AG10803 (cell line): ENCODE data around the gene LDHA.

Source experiments
- DNase-seq: peaks from one replicate; pipeline ENCODE4 v3.0.0; 2010; ENCODE audit warnings: low read depth
- H3K4me3 ChIP-seq: 2 replicates; pipeline ENCODE4 v1.5.1; 2011; ENCODE audit warnings: mild to moderate bottlenecking, low read length, control low read depth
- CTCF ChIP-seq: conservative IDR thresholded peaks from 2 replicates; pipeline ENCODE4 v1.5.1; 2011; ENCODE audit warnings: mild to moderate bottlenecking, low read length, control low read depth, inconsistent platforms

LDHA gene

GRCh38 chr11:18438691-18439090, 44.3 kb downstream of the LDHA start:
- DNase-seq, result no peak
- no peak overlapping the region for H3K4me3 ChIP-seq
- TF ChIP-seq CTCF, result no peak

- no peak for DNase-seq
- H3K4me3 ChIP-seq, result no peak overlapping the region
- no peak for TF ChIP-seq CTCF
Observed at GRCh38 chr11:18449251-18449650, 54.9 kb downstream of the LDHA start.

GRCh38 chr11:18452927-18453326, 58.6 kb downstream of the LDHA start:
- H3K4me3 ChIP-seq, result no peak overlapping the region
- DNase-seq, result no peak
- no peak for TF ChIP-seq CTCF

GRCh38 chr11:18455686-18456372, 61.5 kb downstream of the LDHA start, which contains the start of gene LDHAL6A:
LDHAL6A (plus strand) TSS chr11:18455856; CDS start chr11:18456681, 825 bp downstream.
- no peak for TF ChIP-seq CTCF
- no peak for DNase-seq
- no peak within 1 kb of the TSS for H3K4me3 ChIP-seq

GRCh38 chr11:18457450-18457849, 63.1 kb downstream of the LDHA start:
- H3K4me3 ChIP-seq, result no peak overlapping the region
- DNase-seq, result no peak
- no peak for TF ChIP-seq CTCF
